Motor neuron (in vitro differentiated cells): Measurements from ENCODE around the gene CLIC3. TPM values are rescaled to one million over a fixed set of nuclear protein-coding genes. Genes with fewer than 3 reads are reported as not detected.
"Not testable (repeated sequence)": the region's sequence is repeated elsewhere in the genome, so short reads cannot be mapped to it uniquely, and the experiment has no call there.

Source experiments
- ATAC-seq, 8 experiments: fragments of 200-7000 bp; cut with Tn5 transposase; replicated peaks in 6 of 8; 2 replicates each; pipeline ENCODE4 v1.8.0; 2021; ENCODE audit warnings: mild to moderate bottlenecking in 8 of 8, moderate library complexity in 8 of 8
- H3K27ac ChIP-seq, 2 donors: fragments of 250-450 bp; sonication (Bioruptor Pico); 2 replicates each; pipeline ENCODE4 v1.9.0; 2021; ENCODE audit warnings: antibody characterized with exemption in 2 of 2, mild to moderate bottlenecking in 2 of 2, moderate library complexity in 1 of 2
- H3K4me1 ChIP-seq, 2 donors: fragments of 250-450 bp; sonication (Bioruptor Pico); replicated peaks in 1 of 2; 2 replicates each; pipeline ENCODE4 v1.6.1; 2021; ENCODE audit warnings: antibody characterized with exemption in 2 of 2, mild to moderate bottlenecking in 2 of 2, moderate library complexity in 1 of 2
- H3K4me3 ChIP-seq, 5 donors: fragments of 250-450 bp; sonication (Bioruptor Pico); 2 replicates each; pipeline ENCODE4 v1.9.0; 2021; ENCODE audit warnings: antibody characterized with exemption in 5 of 5, mild to moderate bottlenecking in 5 of 5, moderate library complexity in 4 of 5
- WGBS, 10 experiments: fragments of 450-650 bp; shearing (Covaris generic); methylation state at CpG; one replicate each; pipeline ENCODE4 v1.0.0; 2022; 5-methylcytosine and 5-hydroxymethylcytosine counted together
- in situ Hi-C, 9 experiments: fragments of 400-800 bp; cut with MboI; loops; one replicate each; pipeline ENCODE4 v1.15.0; 2021; ENCODE audit warnings: low sequenced_read_pairs in 9 of 9, low pct_unique_long_range_greater_than_20kb in 2 of 9; ENCODE audit not compliant: unreplicated experiment in 9 of 9
- total RNA-seq, 8 experiments: library from RNA; unstranded; fragments of 300-600 nt; gene quantifications; 2 replicates each; pipeline versions ENCODE4 v1.2.3 to v1.2.4, GENCODE V29; 2022

CLIC3 gene
- total RNA-seq, 8 experiments from 2014 or later = 0.29 to 8.3 (median 0.47) TPM; not detected in 4

- Histone ChIP-seq H3K4me1 (peaks cover 2 to 4% of the 10 kb centered on the region in 2 donors), H3K27ac (no peak overlapping the region), H3K4me3 (no peak overlapping the region)
- ATAC-seq = no peak
- WGBS, 10 experiments = 80 to 100% (median 84%) methylated on average over 1 to 5 of the region's 10 CpGs; no CpG with 5 or more reads in 4 of the 10 experiments
- in situ Hi-C loops = loop anchor here in 7 of 9 experiments (25.0 kb wide), 1 partner anchor 250 kb away; the partner anchor contains the start of genes CCDC183 (in 7 of the 7) and TMEM141 (in 7 of the 7)
Measured at GRCh38 chr9:137037483-137037882, 41.1 kb upstream of the CLIC3 start.

GRCh38 chr9:137037035-137037434, 40.7 kb upstream of the CLIC3 start:
- no peak for ATAC-seq
- 20 to 96% (median 79%) methylated on average over 1 to 5 of the region's 13 CpGs; no CpG with 5 or more reads in 6 of the 10 experiments for WGBS, 10 experiments
- in situ Hi-C loops = loop anchor here in 7 of 9 experiments (25.0 kb wide), 1 partner anchor 250 kb away; the partner anchor contains the start of genes CCDC183 (in 7 of the 7) and TMEM141 (in 7 of the 7)

GRCh38 chr9:137035937-137036336, 39.6 kb upstream of the CLIC3 start:
- Histone ChIP-seq H3K27ac (no peak overlapping the region), H3K4me1 (peaks cover 7 to 11% of the 10 kb centered on the region in 2 donors), H3K4me3 (no peak overlapping the region)
- WGBS, 10 experiments = 57 to 100% (median 82%) methylated on average over 1 to 5 of the region's 8 CpGs; no CpG with 5 or more reads in 5 of the 10 experiments
- no peak for ATAC-seq
- in situ Hi-C loops = loop anchor here in 7 of 9 experiments (25.0 kb wide), 1 partner anchor 249 kb away; the partner anchor contains the start of genes CCDC183 (in 7 of the 7) and TMEM141 (in 7 of the 7)

More at GRCh38 chr9:137037035-137037434, 40.7 kb upstream of the CLIC3 start:
- no peak overlapping the region for H3K27ac ChIP-seq
- H3K4me3 ChIP-seq = no peak overlapping the region
- peaks cover 3 to 8% of the 10 kb centered on the region in 2 donors for H3K4me1 ChIP-seq

GRCh38 chr9:137035507-137035834, 39.1 kb upstream of the CLIC3 start:
- H3K4me1 ChIP-seq = peaks cover 7 to 11% of the 10 kb centered on the region in 2 donors
- in situ Hi-C loops = loop anchor here in 7 of 9 experiments (25.0 kb wide), 1 partner anchor 248 kb away; the partner anchor contains the start of genes CCDC183 (in 7 of the 7) and TMEM141 (in 7 of the 7)
- 0% methylated on average over 1 of the region's 9 CpGs; no CpG with 5 or more reads in 8 of the 10 experiments for WGBS, 10 experiments
- peak; percentile 13 to 57 (median 37) for ATAC-seq
- H3K4me3 ChIP-seq = no peak overlapping the region
- H3K27ac ChIP-seq = no peak overlapping the region

GRCh38 chr9:137034709-137035506, 38.5 kb upstream of the CLIC3 start:
- H3K27ac ChIP-seq = no peak overlapping the region
- in situ Hi-C loops = loop anchor here in 7 of 9 experiments (25.0 kb wide), 1 partner anchor 248 kb away; the partner anchor contains the start of genes CCDC183 (in 7 of the 7) and TMEM141 (in 7 of the 7)
- H3K4me3 ChIP-seq = no peak overlapping the region
- peak; percentile 81 to 98 (median 85) for ATAC-seq
- 0 to 80% (median 16%) methylated on average over 1 to 11 of the region's 24 CpGs; no CpG with 5 or more reads in 4 of the 10 experiments for WGBS, 10 experiments
- H3K4me1 ChIP-seq = peaks cover 7 to 11% of the 10 kb centered on the region in 2 donors

- ATAC-seq = no peak
- no peak overlapping the region for H3K27ac ChIP-seq
- H3K4me1 ChIP-seq = peaks cover 12 to 17% of the 10 kb centered on the region in 2 donors
- in situ Hi-C loops = loop anchor here in 7 of 9 experiments (25.0 kb wide), 1 partner anchor 247 kb away; the partner anchor contains the start of genes CCDC183 (in 7 of the 7) and TMEM141 (in 7 of the 7)
- no peak overlapping the region for H3K4me3 ChIP-seq
- WGBS, 10 experiments = 100% methylated on average over 1 of the region's 15 CpGs; no CpG with 5 or more reads in 9 of the 10 experiments
Measured at GRCh38 chr9:137034039-137034708, 37.8 kb upstream of the CLIC3 start.

GRCh38 chr9:137033481-137033880, 37.1 kb upstream of the CLIC3 start:
- not testable (repeated sequence) for H3K4me3 ChIP-seq, ATAC-seq, H3K27ac ChIP-seq
- H3K4me1 ChIP-seq = peaks cover 17 to 22% of the 10 kb centered on the region in 2 donors
- in situ Hi-C loops = loop anchor here in 7 of 9 experiments (25.0 kb wide), 1 partner anchor 246 kb away; the partner anchor contains the start of genes CCDC183 (in 7 of the 7) and TMEM141 (in 7 of the 7)
- WGBS, 10 experiments = 90 to 100% (median 98%) methylated on average over 1 to 3 of the region's 5 CpGs; no CpG with 5 or more reads in 4 of the 10 experiments

- no peak overlapping the region for H3K27ac ChIP-seq
- peaks cover 17 to 22% of the 10 kb centered on the region in 2 donors for H3K4me1 ChIP-seq
- 79 to 95% (median 80%) methylated on average over 2 to 3 of the region's 10 CpGs; no CpG with 5 or more reads in 7 of the 10 experiments for WGBS, 10 experiments
- no peak for ATAC-seq
- in situ Hi-C loops = loop anchor here in 7 of 9 experiments (25.0 kb wide), 1 partner anchor 246 kb away; the partner anchor contains the start of genes CCDC183 (in 7 of the 7) and TMEM141 (in 7 of the 7)
- H3K4me3 ChIP-seq = no peak overlapping the region
Measured at GRCh38 chr9:137032858-137033257, 36.5 kb upstream of the CLIC3 start.

GRCh38 chr9:137031904-137032640, 35.7 kb upstream of the CLIC3 start, which contains the start of gene FUT7:
Gene FUT7, minus strand, starts transcription at chr9:137032088. Its CDS starts 97 bp downstream, at chr9:137031991.
- no peak within 1 kb of the TSS for H3K27ac ChIP-seq

GRCh38 chr9:137030538-137031527, 34.5 kb upstream of the CLIC3 start:
- 80 to 95% (median 89%) methylated on average over 3 to 17 of the region's 65 CpGs; no CpG with 5 or more reads in 6 of the 10 experiments for WGBS, 10 experiments
- ATAC-seq = no peak
- H3K27ac ChIP-seq = no peak overlapping the region

More at GRCh38 chr9:137031904-137032640, 35.7 kb upstream of the CLIC3 start, which contains the start of gene FUT7:
- 17 to 80% (median 20%) methylated on average over 1 of the region's 16 CpGs; no CpG with 5 or more reads in 7 of the 10 experiments for WGBS, 10 experiments
- H3K4me1 ChIP-seq = peaks cover 21 to 27% of the 10 kb centered on the region in 2 donors
- no peak within 1 kb of the TSS for H3K4me3 ChIP-seq
- in situ Hi-C loops = loop anchor here in 7 of 9 experiments (25.0 kb wide), 1 partner anchor 245 kb away; the partner anchor contains the start of genes CCDC183 (in 7 of the 7) and TMEM141 (in 7 of the 7)
- no peak for ATAC-seq

More at GRCh38 chr9:137030538-137031527, 34.5 kb upstream of the CLIC3 start:
- H3K4me1 ChIP-seq = peaks cover 34 to 39% of the 10 kb centered on the region in 2 donors
- no peak overlapping the region for H3K4me3 ChIP-seq
- in situ Hi-C loops = loop anchor here in 7 of 9 experiments (25.0 kb wide), 1 partner anchor 244 kb away; the partner anchor contains the start of genes CCDC183 (in 7 of the 7) and TMEM141 (in 7 of the 7)
